Stromal cell of bone marrow (primary cell): ENCODE measurements around the gene PRKCB.

Experiments
- DNase-seq: peaks from one replicate; pipeline ENCODE4 v3.0.0-alpha.2; 2012; ENCODE audit warnings: low read depth

PRKCB gene

GRCh38 chr16:24174504-24174903 is 338.7 kb downstream of the PRKCB start:
- no peak for DNase-seq

DNA sequence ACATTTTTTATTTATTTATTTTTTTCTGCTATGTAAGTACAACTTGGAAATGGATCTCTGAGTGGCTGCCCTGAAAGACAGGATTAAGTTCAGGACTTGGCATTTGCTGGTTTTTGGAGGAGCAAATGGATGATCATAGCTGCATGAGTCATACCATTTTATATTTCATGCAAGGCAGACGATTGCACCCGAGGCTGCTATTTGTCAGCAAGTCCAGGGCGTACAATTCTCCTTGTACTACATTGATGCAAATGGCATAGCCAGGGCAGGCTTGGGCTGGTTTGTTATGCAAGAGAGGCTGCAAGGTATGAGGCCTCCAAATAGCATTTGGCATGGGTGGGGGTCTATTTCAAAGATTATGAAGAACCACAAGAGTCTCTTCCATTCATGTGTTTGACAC is 339.2 kb downstream of the PRKCB start:
- DNase-seq, result no peak

DNA sequence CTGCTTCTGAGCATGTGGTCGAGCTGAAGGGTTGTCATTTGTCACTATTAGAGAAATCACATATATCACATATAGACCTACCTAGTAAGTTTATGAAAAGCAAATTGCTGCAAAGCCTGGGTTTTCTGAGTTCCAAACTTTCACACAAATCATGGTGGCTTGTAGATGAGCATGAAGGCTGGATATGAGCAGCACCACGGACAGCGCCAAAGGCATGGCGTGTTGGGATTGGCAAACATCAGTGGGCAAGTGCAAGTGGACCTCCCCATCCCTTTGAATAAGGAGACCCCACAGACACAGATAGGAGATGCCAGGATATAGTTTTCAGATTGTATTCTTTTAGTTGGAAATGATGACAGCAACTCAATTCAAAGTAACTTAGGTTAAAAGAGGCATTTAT is 342.7 kb downstream of the PRKCB start:
- no peak for DNase-seq

- DNase-seq, result no peak
These were observed 344.7 kb downstream of the PRKCB start for GRCh38 chr16:24180451-24180850.

DNA sequence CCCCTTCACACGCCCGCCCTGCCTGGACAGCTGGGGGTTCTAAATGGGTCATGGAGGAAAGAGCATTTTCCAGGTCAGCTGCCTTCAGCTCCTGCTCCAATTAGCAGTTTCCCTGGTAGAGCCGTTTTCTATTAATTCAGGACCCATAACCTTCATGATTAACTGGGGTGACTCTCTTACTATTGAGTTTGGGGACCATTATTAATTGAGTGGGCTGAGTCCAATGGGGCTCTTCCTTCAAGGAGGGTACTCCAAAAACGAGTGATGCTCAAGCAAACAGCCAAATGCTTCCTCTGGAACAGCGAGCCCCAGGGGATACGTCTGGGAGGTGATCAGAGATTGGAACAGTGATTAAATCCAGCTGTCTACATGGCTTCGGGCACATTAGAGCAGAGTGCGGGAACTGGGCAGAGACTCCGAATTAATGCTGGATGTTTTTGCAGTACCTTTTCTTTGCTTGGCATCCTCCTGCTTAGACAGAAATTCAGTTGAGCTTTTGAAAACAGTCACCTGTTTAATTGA is 352.3 kb downstream of the PRKCB start:
- no peak for DNase-seq

- no peak for DNase-seq
These were observed 353.1 kb downstream of the PRKCB start for GRCh38 chr16:24188751-24189318.

DNA sequence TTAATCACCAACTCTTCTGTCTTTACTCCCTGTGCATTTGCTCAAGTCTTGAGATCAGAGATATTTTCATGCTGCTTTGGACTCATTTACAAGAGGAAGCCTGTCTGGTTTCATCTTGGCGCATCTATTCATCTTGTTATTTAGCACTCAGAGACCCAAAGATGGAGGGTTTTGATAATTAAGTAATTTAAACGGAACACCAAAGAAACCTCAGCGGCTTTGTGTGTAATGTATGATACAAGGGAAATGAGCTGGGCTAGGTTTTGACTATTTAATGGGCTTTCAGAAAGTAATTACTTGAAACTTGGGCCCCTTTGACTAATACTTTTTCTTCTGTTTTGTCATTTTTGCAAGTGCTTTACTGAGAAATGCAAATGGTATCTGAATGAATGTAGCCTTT is 354.2 kb downstream of the PRKCB start:
- no peak for DNase-seq

- DNase-seq, result no peak
These were observed 356.2 kb downstream of the PRKCB start for GRCh38 chr16:24191876-24192402.

DNA sequence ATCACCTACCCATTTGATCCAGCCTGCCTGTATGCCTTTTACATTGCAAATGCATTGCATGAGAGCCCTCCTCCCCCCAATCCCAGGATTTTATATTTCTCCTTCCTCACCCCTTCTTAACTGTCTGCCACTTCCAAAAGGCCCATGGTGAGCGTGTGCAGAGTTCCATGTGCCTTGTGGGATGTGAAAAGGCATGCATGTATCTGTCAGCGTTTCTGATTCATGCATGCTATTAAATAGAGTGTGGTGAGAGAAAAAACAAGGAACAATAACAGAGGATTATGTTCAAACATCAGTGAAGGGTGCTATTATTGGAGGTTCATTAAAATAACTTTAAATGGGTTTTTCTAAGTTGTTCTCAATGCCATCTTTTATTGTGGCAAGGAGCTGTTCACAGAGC is 359.4 kb downstream of the PRKCB start:
- DNase-seq, result no peak

GRCh38 chr16:24198807-24199533 is 363.2 kb downstream of the PRKCB start:
- no peak for DNase-seq

- no peak for DNase-seq
These were observed 367.9 kb downstream of the PRKCB start for GRCh38 chr16:24203675-24204074.

GRCh38 chr16:24204150-24204665 is 368.4 kb downstream of the PRKCB start:
- no peak for DNase-seq

DNA sequence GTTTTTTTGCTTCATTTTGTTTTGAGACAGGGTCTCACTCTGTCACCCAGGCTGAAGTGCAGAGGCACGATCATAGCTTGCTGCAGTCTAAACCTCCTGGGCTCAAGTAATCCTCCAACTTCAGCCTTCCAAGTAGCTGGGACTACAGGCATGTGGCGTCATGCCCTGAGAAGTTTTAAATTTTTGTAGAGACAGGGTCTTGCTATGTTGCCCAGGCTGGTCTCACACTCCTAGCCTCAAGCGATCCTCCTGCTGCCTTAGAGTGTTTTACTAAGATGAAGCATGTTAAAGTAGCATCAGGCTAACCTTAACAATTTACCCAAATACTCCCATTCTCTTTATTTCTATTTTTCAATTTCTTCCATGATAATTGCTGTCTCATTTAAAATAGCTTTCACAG is 371.1 kb downstream of the PRKCB start:
- no peak for DNase-seq

- no peak for DNase-seq
These were observed 372.9 kb downstream of the PRKCB start for GRCh38 chr16:24208710-24209109.

DNA sequence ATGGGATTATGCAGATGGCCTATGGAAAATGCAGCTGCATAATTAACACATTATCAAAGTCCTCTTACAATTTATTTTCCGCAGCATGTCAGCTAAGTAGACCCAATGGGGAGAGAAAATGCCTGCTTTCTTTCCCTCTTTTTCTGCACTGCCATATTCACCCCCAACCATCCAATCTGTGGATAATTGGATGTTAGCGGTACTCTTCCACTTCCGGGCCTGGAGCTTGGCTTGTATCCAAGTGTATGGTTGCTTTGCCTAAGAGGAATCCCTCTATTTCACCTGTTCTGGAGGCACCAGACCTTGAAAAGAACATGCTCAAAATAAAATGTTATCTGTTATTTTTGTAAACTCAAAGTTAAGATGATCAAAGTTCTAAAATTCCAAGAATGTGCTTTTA is 379.2 kb downstream of the PRKCB start:
- no peak for DNase-seq

GRCh38 chr16:24216961-24217360 is 381.2 kb downstream of the PRKCB start:
- DNase-seq, result no peak

DNA sequence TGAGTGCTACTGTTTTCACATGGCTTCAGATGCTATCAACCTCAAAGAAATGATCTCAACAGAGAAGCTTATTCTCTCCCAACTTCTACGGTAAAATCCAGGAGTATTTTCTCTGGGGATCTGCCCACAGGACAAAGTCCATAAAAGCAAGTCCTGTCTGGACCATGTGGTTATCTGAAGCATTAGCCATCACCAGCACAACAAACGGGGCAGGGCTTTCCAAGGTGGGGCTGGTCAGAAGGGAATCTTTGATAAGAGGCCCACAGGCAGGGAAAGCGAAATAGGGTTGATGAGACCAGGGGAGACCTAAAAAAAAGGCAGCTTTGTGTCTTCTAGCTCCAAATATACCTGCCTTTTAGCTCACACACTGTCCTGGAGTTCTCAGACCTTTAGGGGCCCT is 381.7 kb downstream of the PRKCB start:
- DNase-seq, result no peak

GRCh38 chr16:24218299-24218698 is 382.5 kb downstream of the PRKCB start:
- DNase-seq, result no peak

GRCh38 chr16:24221219-24221618 is 385.4 kb downstream of the PRKCB start:
- no peak for DNase-seq

GRCh38 chr16:24228514-24228913 is 392.7 kb downstream of the PRKCB start:
- no peak for DNase-seq

GRCh38 chr16:24232936-24233335 is 397.2 kb downstream of the PRKCB start:
- no peak for DNase-seq

DNA sequence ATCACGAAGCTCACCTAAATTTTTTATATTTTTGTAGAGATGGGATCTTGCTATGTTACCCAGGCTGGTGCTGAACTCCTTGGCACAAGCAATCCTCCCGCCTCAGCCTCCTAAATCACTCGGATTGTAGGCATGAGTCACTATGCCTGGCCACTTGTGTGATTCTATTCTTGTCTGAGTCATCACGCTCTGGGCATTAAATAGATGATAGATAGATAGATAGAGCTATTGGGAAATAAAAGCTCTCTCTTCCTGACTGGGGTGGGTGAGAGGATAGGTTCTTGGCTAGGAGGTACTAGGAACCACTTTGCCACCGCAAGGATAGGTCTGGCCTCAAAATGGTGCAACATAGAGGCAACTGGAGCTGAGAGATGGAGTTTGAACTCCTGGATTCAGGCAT is 399.0 kb downstream of the PRKCB start:
- DNase-seq, result no peak

GRCh38 chr16:24235806-24236205 is 400.0 kb downstream of the PRKCB start:
- no peak for DNase-seq
